H9 (cell line): ENCODE measurements around the gene CLINT1. TPM values are rescaled to one million over a fixed set of nuclear protein-coding genes. Genes with fewer than 3 reads are reported as not detected.

Experiments
- DNase-seq: peaks from one replicate; pipeline ENCODE4 v3.0.0-alpha.2; 2017
- H2AFZ ChIP-seq: one replicate; pipeline ENCODE4 v1.6.1; 2013; ENCODE audit warnings: mild to moderate bottlenecking, low read length, control low read depth, moderate library complexity
- H2AK5ac ChIP-seq: 2 replicates; pipeline ENCODE4 v1.6.1; 2013; ENCODE audit warnings: low read length, control low read depth, mixed read lengths; ENCODE audit not compliant: insufficient read length
- H2BK120ac ChIP-seq: one replicate; pipeline ENCODE4 v1.6.1; 2013; ENCODE audit warnings: low read depth, mild to moderate bottlenecking, low read length, control low read depth, inconsistent platforms; ENCODE audit not compliant: poor library complexity, severe bottlenecking
- H2BK12ac ChIP-seq: 2 replicates; pipeline ENCODE4 v1.6.1; 2013; ENCODE audit warnings: low read length, control low read depth, mixed read lengths, low read depth; ENCODE audit not compliant: insufficient read length
- H2BK15ac ChIP-seq: 2 replicates; pipeline ENCODE4 v1.6.1; 2013; ENCODE audit warnings: low read depth, low read length, control low read depth
- H2BK20ac ChIP-seq: one replicate; pipeline ENCODE4 v1.6.1; 2013; ENCODE audit warnings: low read depth, mild to moderate bottlenecking, low read length, control low read depth, inconsistent platforms; ENCODE audit not compliant: poor library complexity, severe bottlenecking
- H2BK5ac ChIP-seq: 2 replicates; pipeline ENCODE4 v1.6.1; 2013; ENCODE audit warnings: low read length, control low read depth, mixed read lengths; ENCODE audit not compliant: insufficient read length
- H3K14ac ChIP-seq: 2 replicates; pipeline ENCODE4 v1.6.1; 2013; ENCODE audit warnings: low read length, control low read depth; ENCODE audit not compliant: insufficient read depth
- H3K18ac ChIP-seq: 2 replicates; pipeline ENCODE4 v1.6.1; 2013; ENCODE audit warnings: low read depth, mild to moderate bottlenecking, mixed read lengths, low read length, control low read depth; ENCODE audit not compliant: insufficient read length
- H3K23ac ChIP-seq: 2 replicates; pipeline ENCODE4 v1.6.1; 2013; ENCODE audit warnings: low read length, control low read depth, mixed read lengths, low read depth; ENCODE audit not compliant: insufficient read length
- H3K23me2 ChIP-seq: 2 replicates; pipeline ENCODE4 v1.6.1; 2013; ENCODE audit warnings: low read depth, mild to moderate bottlenecking, mixed read lengths, low read length, control low read depth; ENCODE audit not compliant: insufficient read length, poor library complexity, severe bottlenecking
- H3K27ac ChIP-seq: 2 replicates; pipeline ENCODE4 v1.5.1; 2013; ENCODE audit warnings: low read length, control low read depth, mixed read lengths, low read depth; ENCODE audit not compliant: insufficient read length
- H3K27me3 ChIP-seq: 2 replicates; pipeline ENCODE4 v1.6.1; 2013; ENCODE audit warnings: low read length, control low read depth, inconsistent platforms; ENCODE audit not compliant: insufficient read depth
- H3K4ac ChIP-seq: 2 replicates; pipeline ENCODE4 v1.6.1; 2013; ENCODE audit warnings: low read depth, mild to moderate bottlenecking, control low read depth, inconsistent platforms, low read length, moderate library complexity
- H3K4me1 ChIP-seq: 2 replicates; pipeline ENCODE4 v1.6.1; 2013; ENCODE audit warnings: low read length, control low read depth, inconsistent platforms; ENCODE audit not compliant: insufficient read depth
- H3K4me2 ChIP-seq: 2 replicates; pipeline ENCODE4 v1.6.1; 2013; ENCODE audit warnings: low read length, control low read depth, mixed read lengths; ENCODE audit not compliant: insufficient read length, insufficient read depth
- H3K56ac ChIP-seq: 2 replicates; pipeline ENCODE4 v1.6.1; 2013; ENCODE audit warnings: low read depth, mild to moderate bottlenecking, mixed read lengths, low read length, control low read depth; ENCODE audit not compliant: insufficient read length
- H3K79me1 ChIP-seq: 2 replicates; pipeline ENCODE4 v1.6.1; 2013; ENCODE audit warnings: low read depth, mild to moderate bottlenecking, moderate library complexity, low read length, control low read depth, inconsistent platforms; ENCODE audit not compliant: insufficient read depth, poor library complexity, severe bottlenecking
- H3K79me2 ChIP-seq: 2 replicates; pipeline ENCODE4 v1.6.1; 2013; ENCODE audit warnings: low read length, control low read depth, inconsistent platforms; ENCODE audit not compliant: insufficient read depth
- H3K9ac ChIP-seq: 2 replicates; pipeline ENCODE4 v1.6.1; 2013; ENCODE audit warnings: low read length, control low read depth, mixed read lengths; ENCODE audit not compliant: insufficient read length; ENCODE audit errors: extremely low read depth
- H3K9me3 ChIP-seq: one replicate; pipeline ENCODE4 v1.6.1; 2013; ENCODE audit warnings: low read depth, low read length, inconsistent platforms; ENCODE audit not compliant: control insufficient read depth
- H3T11ph ChIP-seq: one replicate; pipeline ENCODE4 v1.6.1; 2013; ENCODE audit warnings: mild to moderate bottlenecking, low read length, control low read depth, inconsistent platforms
- H4K20me1 ChIP-seq: one replicate; pipeline ENCODE4 v1.6.1; 2013; ENCODE audit not compliant: control insufficient read depth, insufficient read length, insufficient read depth
- H4K5ac ChIP-seq: 2 replicates; pipeline ENCODE4 v1.6.1; 2013; ENCODE audit warnings: low read depth, mild to moderate bottlenecking, mixed read lengths, low read length, control low read depth; ENCODE audit not compliant: insufficient read length
- H4K8ac ChIP-seq: replicated peaks from 2 replicates; pipeline ENCODE4 v1.6.1; 2013; ENCODE audit warnings: low read length, control low read depth, mixed read lengths, low read depth; ENCODE audit not compliant: insufficient read length
- H4K91ac ChIP-seq: 2 replicates; pipeline ENCODE4 v1.6.1; 2013; ENCODE audit warnings: low read depth, mild to moderate bottlenecking, moderate library complexity, mixed read lengths, low read length, control low read depth; ENCODE audit not compliant: insufficient read length
- H3K27ac Mint-ChIP-seq, 3 experiments: 2 replicates in 2 of 3; 3 replicates in 1 of 3; pipeline ENCODE4 v1.8.0; 2020 to 2021; ENCODE audit warnings: mixed read lengths in 3 of 3, mild to moderate bottlenecking in 1 of 3, moderate library complexity in 1 of 3
- H3K27me3 Mint-ChIP-seq: 2 replicates; pipeline ENCODE4 v1.8.0; 2021; ENCODE audit warnings: low read depth, mild to moderate bottlenecking, moderate library complexity, mixed read lengths
- H3K36me3 Mint-ChIP-seq, 3 experiments: 2 replicates in 2 of 3; 3 replicates in 1 of 3; pipeline ENCODE4 v1.8.0; 2020 to 2021; ENCODE audit warnings: low read depth in 3 of 3, mixed read lengths in 3 of 3; ENCODE audit not compliant: insufficient read depth in 1 of 3
- H3K4me1 Mint-ChIP-seq, 2 experiments: 2 replicates each; pipeline ENCODE4 v1.8.0; 2020; ENCODE audit warnings: mixed read lengths in 2 of 2
- H3K4me3 Mint-ChIP-seq, 2 experiments: 2 replicates in 1 of 2; 3 replicates in 1 of 2; pipeline ENCODE4 v1.8.0; 2020 to 2021; ENCODE audit warnings: mild to moderate bottlenecking in 2 of 2, mixed read lengths in 2 of 2, moderate library complexity in 1 of 2
- H3K9me3 Mint-ChIP-seq, 2 experiments: 2 replicates in 1 of 2; 3 replicates in 1 of 2; pipeline ENCODE4 v1.8.0; 2020; ENCODE audit warnings: mild to moderate bottlenecking in 2 of 2, mixed read lengths in 2 of 2, moderate library complexity in 1 of 2
- WGBS: extraction: QIAGEN DNeasy Blood & Tissue Kit; methylation state at CpG from one replicate; pipeline ENCODE4 v1.1.7; 2013; ENCODE audit warnings: missing lambda C conversion rate, low lambda C conversion rate, mixed read lengths; ENCODE audit not compliant: insufficient read length; ENCODE audit errors: extremely low coverage; 5-methylcytosine and 5-hydroxymethylcytosine counted together
- total RNA-seq: library from RNA; stranded (reverse); gene quantifications from 2 replicates; pipeline ENCODE4 v1.2.1, GENCODE V29; 2021
- TF ChIP-seq, protein P1 (sequence below): fragments of 200-600 bp; sonication (generic); conservative IDR thresholded peaks from 3 replicates; pipeline ENCODE4 v1.8.0; 2021; ENCODE audit warnings: antibody characterized with exemption, mild to moderate bottlenecking

The CLINT1 gene
- total RNA-seq, 1 experiment from 2014 or later: 79.1 TPM

GRCh38 chr5:157870837-157871834, 12.2 kb upstream of the CLINT1 start:
- no peak overlapping the region for H3T11ph ChIP-seq
- WGBS: no CpG with 5 or more reads among the region's 7 CpGs
- H3K9me3 ChIP-seq: no peaks in the 10 kb centered on the region
- no peak overlapping the region for H4K91ac ChIP-seq
- DNase-seq: no peak
- no peak overlapping the region for H3K4me2 ChIP-seq
- H3K9me3 Mint-ChIP-seq: peaks cover 3 to 4% of the 10 kb centered on the region in 2 experiments; a peak in 4 of 5 replicates
- H4K8ac ChIP-seq: no peak overlapping the region
- H2BK5ac ChIP-seq: no peak overlapping the region
- no peak overlapping the region for H2BK12ac ChIP-seq
- no peaks in the 10 kb centered on the region for H3K79me1 ChIP-seq
- no peak overlapping the region for H3K14ac ChIP-seq
- H4K20me1 ChIP-seq: no peaks in the 10 kb centered on the region
- H3K27ac Mint-ChIP-seq: no peak overlapping the region
- H2AFZ ChIP-seq: no peak overlapping the region
- no peak overlapping the region for H2BK15ac ChIP-seq
- no peak overlapping the region for H2BK120ac ChIP-seq
- no peak overlapping the region for H3K27ac ChIP-seq
- no peak overlapping the region for H3K23ac ChIP-seq
- no peak overlapping the region for H3K56ac ChIP-seq
- no peaks in the 10 kb centered on the region for H3K4me1 ChIP-seq
- TF ChIP-seq, protein P1, sequence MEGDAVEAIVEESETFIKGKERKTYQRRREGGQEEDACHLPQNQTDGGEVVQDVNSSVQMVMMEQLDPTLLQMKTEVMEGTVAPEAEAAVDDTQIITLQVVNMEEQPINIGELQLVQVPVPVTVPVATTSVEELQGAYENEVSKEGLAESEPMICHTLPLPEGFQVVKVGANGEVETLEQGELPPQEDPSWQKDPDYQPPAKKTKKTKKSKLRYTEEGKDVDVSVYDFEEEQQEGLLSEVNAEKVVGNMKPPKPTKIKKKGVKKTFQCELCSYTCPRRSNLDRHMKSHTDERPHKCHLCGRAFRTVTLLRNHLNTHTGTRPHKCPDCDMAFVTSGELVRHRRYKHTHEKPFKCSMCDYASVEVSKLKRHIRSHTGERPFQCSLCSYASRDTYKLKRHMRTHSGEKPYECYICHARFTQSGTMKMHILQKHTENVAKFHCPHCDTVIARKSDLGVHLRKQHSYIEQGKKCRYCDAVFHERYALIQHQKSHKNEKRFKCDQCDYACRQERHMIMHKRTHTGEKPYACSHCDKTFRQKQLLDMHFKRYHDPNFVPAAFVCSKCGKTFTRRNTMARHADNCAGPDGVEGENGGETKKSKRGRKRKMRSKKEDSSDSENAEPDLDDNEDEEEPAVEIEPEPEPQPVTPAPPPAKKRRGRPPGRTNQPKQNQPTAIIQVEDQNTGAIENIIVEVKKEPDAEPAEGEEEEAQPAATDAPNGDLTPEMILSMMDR: no peak
- H3K4ac ChIP-seq: no peak overlapping the region
- H3K4me1 Mint-ChIP-seq: peaks cover 3 to 8% of the 10 kb centered on the region in 2 experiments; a peak in 2 of 4 replicates
- no peak overlapping the region for H3K18ac ChIP-seq
- H2BK20ac ChIP-seq: no peak overlapping the region
- peaks cover 0 to 4% (median 0%) of the 10 kb centered on the region in 3 experiments; a peak in 3 of 7 replicates for H3K36me3 Mint-ChIP-seq
- no peak overlapping the region for H4K5ac ChIP-seq
- no peak overlapping the region for H3K9ac ChIP-seq
- H3K27me3 Mint-ChIP-seq: peaks cover 2% of the 10 kb centered on the region; the same call in 1 of the 2 replicates
- no peak overlapping the region for H2AK5ac ChIP-seq
- H3K27me3 ChIP-seq: no peaks in the 10 kb centered on the region
- H3K23me2 ChIP-seq: no peaks in the 10 kb centered on the region
- no peak overlapping the region for H3K4me3 Mint-ChIP-seq
- no peaks in the 10 kb centered on the region for H3K79me2 ChIP-seq
